GM19043 (cell line): ENCODE results near the gene OR10K2.
A peak's percentile ranks its signal among the peaks of the same experiment; 100 is the strongest.

ENCODE experiments used
- ATAC-seq: cut with Tn5 transposase; IDR thresholded peaks from one replicate; pipeline ENCODE4 v1.9.1; 2021; ENCODE audit warnings: low read depth; ENCODE audit not compliant: unreplicated experiment

OR10K2 gene

GRCh38 chr1:158371188-158371953, 54.7 kb downstream of the OR10K2 start:
- peak; percentile 86 for ATAC-seq
